NB4 (cell line): Measurements from ENCODE around the gene PHC3.

Experiments used
- CTCF ChIP-seq: IDR thresholded peaks from one replicate; pipeline ENCODE4 v1.5.1; 2012; ENCODE audit warnings: low read depth, low read length
- POLR2A ChIP-seq: IDR thresholded peaks from 2 replicates; pipeline ENCODE4 v1.6.1; 2011; ENCODE audit warnings: mild to moderate bottlenecking; ENCODE audit not compliant: insufficient read length; ENCODE audit errors: extremely low read depth

DNA sequence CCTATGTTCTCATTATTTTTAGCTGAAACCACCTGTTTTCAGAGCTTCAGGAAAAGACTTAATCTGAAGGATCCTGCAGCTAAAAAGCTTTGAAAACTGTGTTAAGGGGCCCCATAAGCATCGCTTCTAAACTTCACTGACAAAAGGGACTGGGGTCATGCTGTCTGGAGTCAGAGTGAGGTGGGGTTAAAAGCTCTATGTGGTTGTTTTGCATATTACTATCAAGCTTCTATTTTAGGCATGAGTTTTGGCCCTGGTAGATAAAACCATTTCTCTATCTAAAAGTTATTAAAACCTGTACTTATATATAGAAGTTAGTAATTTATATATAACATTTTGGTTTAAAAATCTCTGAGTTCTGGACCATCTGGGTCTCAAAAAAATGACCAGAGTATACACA lies 98.2 kb downstream of the PHC3 start:
- TF ChIP-seq POLR2A (no peak), CTCF (no peak)
